Neural cell (in vitro differentiated cells): ENCODE measurements around the gene UQCRQ. TPM values are rescaled to one million over a fixed set of nuclear protein-coding genes. Genes with fewer than 3 reads are reported as not detected.

Experiments used
- H2AFZ ChIP-seq: fragments of 200-600, 300-800 bp; sonication (generic), shearing (Covaris generic); 2 replicates; pipeline ENCODE4 v1.6.0; 2014; ENCODE audit warnings: low read depth, mild to moderate bottlenecking, antibody characterized with exemption, low read length, moderate library complexity
- H3F3A ChIP-seq: fragments of 200-600 bp; shearing (Covaris generic); 2 replicates; pipeline ENCODE4 v1.6.1; 2016; ENCODE audit warnings: mild to moderate bottlenecking, moderate library complexity, mixed read lengths, antibody characterized with exemption, low read length; ENCODE audit not compliant: insufficient read depth, poor library complexity, severe bottlenecking
- H3K27ac ChIP-seq: fragments of 200-600, 300-800 bp; sonication (generic), shearing (Covaris generic); 2 replicates; pipeline ENCODE4 v1.5.1; 2014; ENCODE audit warnings: mild to moderate bottlenecking, low read length, moderate library complexity
- H3K27me3 ChIP-seq: fragments of 300-800, 200-600 bp; sonication (generic), shearing (Covaris generic); 2 replicates; pipeline ENCODE4 v1.6.0; 2014; ENCODE audit warnings: mild to moderate bottlenecking, low read depth, low read length, moderate library complexity; ENCODE audit not compliant: insufficient read depth
- H3K36me3 ChIP-seq: fragments of 300-800, 200-600 bp; sonication (generic), shearing (Covaris generic); 2 replicates; pipeline ENCODE4 v1.5.1; 2014; ENCODE audit warnings: mild to moderate bottlenecking, antibody characterized with exemption, low read length, moderate library complexity; ENCODE audit not compliant: insufficient read depth
- H3K4me2 ChIP-seq: fragments of 300-800, 200-600 bp; sonication (generic), shearing (Covaris generic); 2 replicates; pipeline ENCODE4 v1.6.0; 2014; ENCODE audit warnings: mild to moderate bottlenecking, low read length
- H3K4me3 ChIP-seq: fragments of 300-800, 200-600 bp; sonication (generic), shearing (Covaris generic); 2 replicates; pipeline ENCODE4 v1.5.1; 2014; ENCODE audit warnings: mild to moderate bottlenecking, low read length, moderate library complexity
- H3K79me2 ChIP-seq: fragments of 200-600 bp; shearing (Covaris generic); replicated peaks from 2 replicates; pipeline ENCODE4 v1.6.0; 2014; ENCODE audit warnings: mild to moderate bottlenecking, low read length, moderate library complexity; ENCODE audit not compliant: insufficient read depth
- H3K9ac ChIP-seq: fragments of 300-800, 200-600 bp; sonication (generic), shearing (Covaris generic); 2 replicates; pipeline ENCODE4 v1.6.1; 2016; ENCODE audit warnings: mild to moderate bottlenecking, low read length, mixed read lengths
- H3K9me2 ChIP-seq: fragments of 200-600 bp; shearing (Covaris generic); 2 replicates; pipeline ENCODE4 v1.6.1; 2016; ENCODE audit warnings: mild to moderate bottlenecking, low read length, mixed read lengths; ENCODE audit not compliant: insufficient read depth
- H3K9me3 ChIP-seq: fragments of 200-600, 300-800 bp; sonication (generic), shearing (Covaris generic); 2 replicates; pipeline ENCODE4 v1.6.1; 2016; ENCODE audit warnings: mild to moderate bottlenecking, mixed run types, low read length, moderate library complexity, mixed read lengths
- H4K20me1 ChIP-seq: fragments of 200-600 bp; shearing (Covaris generic); 2 replicates; pipeline ENCODE4 v1.6.1; 2016; ENCODE audit warnings: mild to moderate bottlenecking, mixed run types; ENCODE audit not compliant: insufficient read depth
- CTCF ChIP-seq: fragments of 450-650 bp; IDR thresholded peaks from 2 replicates; pipeline ENCODE4 v1.5.1; 2014; ENCODE audit warnings: antibody characterized with exemption, mild to moderate bottlenecking, moderate library complexity; ENCODE audit not compliant: poor library complexity, severe bottlenecking
- EP300 ChIP-seq: fragments of 450-650 bp; conservative IDR thresholded peaks from 2 replicates; pipeline ENCODE4 v1.6.1; 2014; ENCODE audit warnings: antibody characterized with exemption, mild to moderate bottlenecking, moderate library complexity; ENCODE audit not compliant: poor library complexity, severe bottlenecking
- EZH2 ChIP-seq: fragments of 200-600, 300-800 bp; shearing (Covaris generic), sonication (generic); IDR thresholded peaks from 2 replicates; pipeline ENCODE4 v1.6.1; 2014; ENCODE audit warnings: antibody characterized with exemption, low read length, borderline replicate concordance, mild to moderate bottlenecking; ENCODE audit not compliant: insufficient read depth, poor library complexity, severe bottlenecking
- MXI1 ChIP-seq: fragments of 450-650 bp; conservative IDR thresholded peaks from 2 replicates; pipeline ENCODE4 v1.6.1; 2014; ENCODE audit warnings: antibody characterized with exemption, mild to moderate bottlenecking; ENCODE audit not compliant: poor library complexity, severe bottlenecking
- POLR2AphosphoS5 ChIP-seq: IDR thresholded peaks from 2 replicates; pipeline ENCODE4 v1.6.1; 2012
- RAD21 ChIP-seq: fragments of 450-650 bp; conservative IDR thresholded peaks from 2 replicates; pipeline ENCODE4 v1.6.1; 2014; ENCODE audit warnings: antibody characterized with exemption, mild to moderate bottlenecking, moderate library complexity
- REST ChIP-seq: IDR thresholded peaks from 2 replicates; pipeline ENCODE4 v1.6.1; 2012; ENCODE audit warnings: borderline replicate concordance
- SMC3 ChIP-seq: fragments of 450-650 bp; conservative IDR thresholded peaks from 2 replicates; pipeline ENCODE4 v1.6.1; 2014; ENCODE audit warnings: antibody characterized with exemption, mild to moderate bottlenecking, moderate library complexity; ENCODE audit not compliant: poor library complexity
- TAF1 ChIP-seq: IDR thresholded peaks from 2 replicates; pipeline ENCODE4 v1.6.1; 2012; ENCODE audit warnings: low read depth
- polyA plus RNA-seq: library from polyadenylated mRNA; depleted of rRNA; stranded (reverse); fragments of >200 nt; gene quantifications from 2 replicates; pipeline ENCODE4 v1.2.3, GENCODE V29; 2014

UQCRQ gene
- polyA plus RNA-seq, 1 donor from 2014 or later, result 444 TPM

GRCh38 chr5:132848270-132848669, 18.2 kb upstream of the UQCRQ start:
- H3K9ac ChIP-seq, result no peak overlapping the region
- no peaks in the 10 kb centered on the region for H3K9me2 ChIP-seq
- H4K20me1 ChIP-seq, result no peaks in the 10 kb centered on the region
- H3K27me3 ChIP-seq, result no peaks in the 10 kb centered on the region
- H3K9me3 ChIP-seq, result no peaks in the 10 kb centered on the region
- no peak overlapping the region for H2AFZ ChIP-seq
- no peaks in the 10 kb centered on the region for H3F3A ChIP-seq
- H3K36me3 ChIP-seq, result no peaks in the 10 kb centered on the region
- H3K27ac ChIP-seq, result no peak overlapping the region
- H3K4me3 ChIP-seq, result no peak overlapping the region
- TF ChIP-seq REST, result no peak
- no peak for TF ChIP-seq EZH2
- TF ChIP-seq EP300, result no peak
- H3K4me2 ChIP-seq, result no peak overlapping the region
- no peaks in the 10 kb centered on the region for H3K79me2 ChIP-seq

GRCh38 chr5:132849347-132849746, 17.1 kb upstream of the UQCRQ start:
- no peaks in the 10 kb centered on the region for H3K9me2 ChIP-seq
- TF ChIP-seq EP300 (no peak), EZH2 (no peak), REST (no peak), POLR2AphosphoS5 (no peak), RAD21 (no peak), TAF1 (no peak), CTCF (no peak), MXI1 (no peak), SMC3 (no peak)
- H3K79me2 ChIP-seq, result no peaks in the 10 kb centered on the region
- H3F3A ChIP-seq, result no peaks in the 10 kb centered on the region
- no peak overlapping the region for H3K4me2 ChIP-seq
- H2AFZ ChIP-seq, result no peak overlapping the region
- H3K9me3 ChIP-seq, result no peaks in the 10 kb centered on the region
- H3K4me3 ChIP-seq, result no peak overlapping the region
- no peak overlapping the region for H3K9ac ChIP-seq
- H3K27ac ChIP-seq, result no peak overlapping the region
- no peaks in the 10 kb centered on the region for H3K27me3 ChIP-seq
- no peaks in the 10 kb centered on the region for H4K20me1 ChIP-seq
- no peaks in the 10 kb centered on the region for H3K36me3 ChIP-seq
